K562 (cell line): Measurements from ENCODE around the gene KCNK6. TPM values are rescaled to one million over a fixed set of nuclear protein-coding genes. Genes with fewer than 3 reads are reported as not detected.

Source experiments
- CBX1 ChIP-seq: sonication (generic); IDR thresholded peaks from 2 replicates; pipeline ENCODE4 v1.6.1; 2016; ENCODE audit warnings: antibody characterized with exemption, low read depth, mild to moderate bottlenecking
- CTCF ChIP-seq, 3 experiments: IDR thresholded peaks in 2 of 3; conservative IDR thresholded peaks in 1 of 3; 2 replicates each; pipeline ENCODE4 v1.5.1; 2011 to 2012; ENCODE audit warnings: low read length in 3 of 3, mild to moderate bottlenecking in 3 of 3, control low read depth in 2 of 3, improper control_type of control experiment in 1 of 3, inconsistent platforms in 1 of 3, low read depth in 1 of 3, mixed read lengths in 1 of 3, moderate library complexity in 1 of 3; ENCODE audit not compliant: insufficient read depth in 2 of 3
- DDX20 ChIP-seq: fragments of 450-650 bp; IDR thresholded peaks from 2 replicates; pipeline ENCODE4 v1.6.1; 2016; ENCODE audit warnings: missing genetic modification characterization, low read depth, mild to moderate bottlenecking, missing compliant biosample characterization, moderate library complexity
- DEAF1 ChIP-seq: fragments of 450-650 bp; formaldehyde crosslinking; IDR thresholded peaks from 2 replicates; pipeline ENCODE4 v1.4.0; 2020; ENCODE audit warnings: mild to moderate bottlenecking, moderate library complexity
- E2F8 ChIP-seq: fragments of 450-650 bp; IDR thresholded peaks from 2 replicates; pipeline ENCODE4 v1.7.1; 2018; ENCODE audit warnings: mild to moderate bottlenecking, low read depth; ENCODE audit not compliant: partially characterized antibody
- HES1 ChIP-seq: fragments of 450-650 bp; IDR thresholded peaks from 2 replicates; pipeline ENCODE4 v1.6.1; 2016; ENCODE audit warnings: low read depth, mild to moderate bottlenecking, moderate library complexity
- LARP7 ChIP-seq: fragments of 450-650 bp; IDR thresholded peaks from 2 replicates; pipeline ENCODE4 v1.6.1; 2016
- NCOA6 ChIP-seq: fragments of 450-650 bp; IDR thresholded peaks from 2 replicates; pipeline ENCODE4 v1.6.1; 2017; ENCODE audit warnings: mild to moderate bottlenecking
- NRF1 ChIP-seq, 2 experiments: fragments of 450-650 bp; IDR thresholded peaks in 1 of 2; conservative IDR thresholded peaks in 1 of 2; 2 replicates each; pipeline ENCODE4 v1.6.1; 2014; ENCODE audit warnings: mild to moderate bottlenecking in 2 of 2
- RNF219 ChIP-seq: fragments of 250-450 bp; sonication (Bioruptor Pico); IDR thresholded peaks from 2 replicates; pipeline ENCODE4 v1.5.0; 2022; ENCODE audit warnings: mild to moderate bottlenecking
- SIN3A ChIP-seq, 2 experiments: fragments of 150-350 bp in 1 of 2; IDR thresholded peaks; 2 replicates each; pipeline ENCODE4 v1.6.1; 2011 to 2016; ENCODE audit warnings: borderline replicate concordance in 2 of 2, low read depth in 2 of 2, low read length in 2 of 2, mild to moderate bottlenecking in 2 of 2, moderate library complexity in 2 of 2; ENCODE audit not compliant: control insufficient read depth in 1 of 2
- SMC3 ChIP-seq: conservative IDR thresholded peaks from 2 replicates; pipeline ENCODE4 v1.6.1; 2011; ENCODE audit warnings: low read depth, low read length, improper control_type of control experiment; ENCODE audit not compliant: insufficient read depth
- STAG1 ChIP-seq: sonication (generic); formaldehyde crosslinking; IDR thresholded peaks from 2 replicates; pipeline ENCODE4 v1.5.0; 2020; ENCODE audit warnings: missing genetic modification reagents, borderline replicate concordance
- ZBTB9 ChIP-seq: fragments of 450-650 bp; formaldehyde crosslinking; IDR thresholded peaks from 2 replicates; pipeline ENCODE4 v1.4.0; 2020; ENCODE audit warnings: mild to moderate bottlenecking, moderate library complexity
- ZNF197 ChIP-seq: fragments of 200-800 bp; sonication (Bioruptor generic); IDR thresholded peaks from 2 replicates; pipeline ENCODE4 v1.6.1; 2016; ENCODE audit warnings: low read depth, missing genetic modification characterization, missing compliant biosample characterization
- ZNF41 ChIP-seq: fragments of 250-450 bp; sonication (Bioruptor Pico); conservative IDR thresholded peaks from 2 replicates; pipeline ENCODE4 v1.4.0; 2020; ENCODE audit warnings: mild to moderate bottlenecking
- polyA plus RNA-seq, 8 experiments: library from polyadenylated mRNA; depleted of rRNA in 4 of 8; stranded (reverse) in 5 of 8; unstranded in 3 of 8; fragments of >200 nt; fragmentation: Nextera tagmentation in 2 of 8; fragmentation: Illumina TruSeq in 1 of 8; extraction: Ambion mirVana in 2 of 8; extraction: Trizol in 1 of 8; gene quantifications; 2 replicates each; pipeline versions ENCODE4 v1.2.1 to v1.2.3, GENCODE V29; 2011 to 2014; ENCODE audit warnings: inconsistent platforms in 1 of 8, missing spikeins in 1 of 8
- total RNA-seq, 7 experiments: library from RNA; depleted of rRNA in 6 of 7; stranded (reverse); fragments of >200 nt in 6 of 7; fragmentation: Illumina TruSeq in 2 of 7; extraction: Trizol in 2 of 7; gene quantifications; 2 replicates each; pipeline versions ENCODE4 v1.2.1 to v1.2.3, GENCODE V29; 2011 to 2021; ENCODE audit warnings: low replicate concordance in 1 of 7

KCNK6 gene
- total and polyA plus RNA-seq, 9 of the 15 experiments (the other 6 are each of a cell fraction or from before 2014, with no cell fraction given), result 0.05 to 0.42 (median 0.15) TPM

GRCh38 chr19:38361633-38362075 is 42.0 kb downstream of the KCNK6 start (continued):
- TF ChIP-seq NCOA6 (no peak), DDX20 (tag) (no peak), HES1 (no peak), E2F8 (no peak), SMC3 (0 out of 2 replicates have a peak, but pooled peaks have one; percentile 3), ZNF197 (CRISPR knock-in tag) (no peak), RNF219 (CRISPR knock-in tag) (no peak), CBX1 (no peak), NRF1 (conservative IDR thresholded peaks at IDR 0.05 in 1 of 2, IDR thresholded peaks at IDR 0.05 in 1 of 2) (peak; percentile 70 to 77), SIN3A (IDR thresholded peaks at IDR 0.05; ENCODE audit: borderline replicate concordance in 2 of 2, control insufficient read depth in 1 of 2, low read depth in 2 of 2, low read length in 2 of 2) (no peak), STAG1 (CRISPR knock-in tag) (no peak), ZNF41 (no peak), CTCF (IDR thresholded peaks at IDR 0.05 in 2 of 3, conservative IDR thresholded peaks at IDR 0.05 in 1 of 3; ENCODE audit: insufficient read depth in 2 of 3, low read depth in 1 of 3, low read length in 3 of 3) (peak; percentile 3 to 54 (median 34); a peak in 2 of 6 replicates), LARP7 (no peak), ZBTB9 (CRISPR knock-in tag) (no peak), DEAF1 (CRISPR knock-in tag) (no peak)
